HG03025 (cell line): ENCODE results near the gene EME1.
"Not testable (repeated sequence)": the region's sequence is repeated elsewhere in the genome, so short reads cannot be mapped to it uniquely, and the experiment has no call there.

Experiments used
- ATAC-seq: cut with Tn5 transposase; IDR thresholded peaks from one replicate; pipeline ENCODE4 v1.9.1; 2021; ENCODE audit warnings: mild to moderate bottlenecking, moderate library complexity; ENCODE audit not compliant: unreplicated experiment, low FRiP score

EME1 gene

DNA sequence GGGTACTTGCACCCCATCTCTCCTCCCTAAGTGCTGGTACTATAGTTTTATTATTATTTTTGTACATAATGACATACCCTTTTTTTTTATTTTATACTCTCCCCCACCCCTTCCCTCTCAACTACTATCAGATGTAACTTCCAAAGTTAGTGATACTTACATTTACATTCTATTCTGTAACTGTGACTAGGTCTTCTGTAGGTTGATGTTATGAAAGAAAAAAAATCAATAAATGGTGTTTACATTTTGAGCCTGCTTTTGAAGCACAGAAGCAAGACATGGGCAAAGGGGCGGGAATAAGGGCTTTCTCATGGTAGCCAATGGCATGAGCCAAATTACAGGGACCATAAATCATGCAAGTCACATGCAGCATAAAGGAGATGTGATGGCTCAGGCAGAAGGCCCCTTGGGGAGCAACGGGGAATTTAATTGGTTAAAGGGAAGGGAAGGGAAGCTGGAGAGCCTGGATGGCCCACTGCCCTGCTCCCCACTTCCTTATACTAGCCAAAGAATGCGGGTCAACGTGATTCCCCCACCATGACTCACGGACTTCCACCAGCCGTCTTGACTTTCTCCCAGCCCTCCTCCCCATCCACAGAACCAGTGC, 50.6 kb downstream of the EME1 start:
- no peak for ATAC-seq

DNA sequence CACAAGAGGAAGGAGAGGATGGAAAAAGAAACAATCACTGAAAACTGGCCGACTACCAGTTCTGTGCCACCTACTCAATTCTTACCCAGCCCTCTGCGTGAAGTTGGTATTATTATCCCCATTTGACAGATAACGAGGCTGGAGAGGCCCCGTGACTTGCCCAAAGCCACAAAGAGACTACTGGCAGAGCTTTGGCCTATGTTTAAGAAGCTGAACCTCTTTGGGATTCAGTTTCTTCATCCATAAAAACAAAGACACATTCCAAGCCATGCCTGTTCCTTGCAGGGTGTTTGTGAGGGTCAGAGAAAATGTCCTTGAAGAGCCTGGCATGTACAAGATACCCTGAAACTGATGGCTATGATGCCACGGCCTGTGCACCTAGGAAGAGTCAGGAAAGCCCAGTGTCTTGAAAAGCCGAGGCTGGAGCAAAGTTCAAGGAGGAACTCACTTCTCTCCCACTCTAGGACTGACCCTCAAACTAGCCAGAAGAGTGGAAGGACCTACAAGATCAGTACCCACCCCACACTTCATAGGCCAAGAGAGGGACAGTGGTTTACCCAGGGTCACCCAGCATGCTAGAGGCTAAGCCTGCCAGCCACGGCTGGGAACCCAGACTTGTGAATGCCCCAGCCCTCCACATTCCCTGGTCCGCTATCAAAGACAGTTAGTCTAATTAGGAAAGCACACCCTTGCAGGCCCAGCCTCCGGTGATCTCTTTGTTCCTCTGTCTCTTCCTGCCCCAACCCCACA, 51.4 kb downstream of the EME1 start:
- no peak for ATAC-seq

DNA sequence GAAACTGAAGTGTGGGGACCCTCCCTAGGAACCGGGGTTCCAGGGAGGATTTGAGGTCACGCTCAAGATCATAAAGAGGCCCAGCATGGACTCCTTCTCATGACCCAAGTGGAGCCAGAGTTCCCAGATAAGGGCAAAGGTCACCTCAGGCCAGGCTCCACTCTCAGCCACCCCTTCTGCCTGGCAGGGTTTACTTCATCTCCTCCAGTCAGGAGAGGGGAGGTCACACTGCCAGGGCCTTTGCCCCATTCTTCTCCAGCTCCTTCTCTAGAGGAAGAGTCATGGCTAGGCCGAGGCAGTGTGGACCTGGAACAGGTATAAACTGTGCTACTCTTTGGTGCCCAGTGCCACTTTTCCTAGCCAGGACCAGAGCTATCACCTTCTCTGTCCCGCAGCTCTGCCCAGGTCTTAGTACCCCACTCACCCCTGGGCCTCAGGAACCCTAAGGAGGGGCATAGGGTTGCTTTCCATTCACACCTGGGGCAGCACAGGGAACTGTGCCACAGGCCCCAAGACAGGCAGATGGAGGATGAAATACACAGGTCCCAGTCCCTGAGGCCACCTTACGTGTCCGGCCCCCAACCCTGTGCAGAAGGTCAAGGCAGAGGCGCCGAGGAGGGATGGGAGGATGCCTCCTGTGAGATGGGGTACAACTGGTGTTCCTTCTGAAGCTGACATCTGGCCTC, 52.1 kb downstream of the EME1 start:
- ATAC-seq, result no peak

DNA sequence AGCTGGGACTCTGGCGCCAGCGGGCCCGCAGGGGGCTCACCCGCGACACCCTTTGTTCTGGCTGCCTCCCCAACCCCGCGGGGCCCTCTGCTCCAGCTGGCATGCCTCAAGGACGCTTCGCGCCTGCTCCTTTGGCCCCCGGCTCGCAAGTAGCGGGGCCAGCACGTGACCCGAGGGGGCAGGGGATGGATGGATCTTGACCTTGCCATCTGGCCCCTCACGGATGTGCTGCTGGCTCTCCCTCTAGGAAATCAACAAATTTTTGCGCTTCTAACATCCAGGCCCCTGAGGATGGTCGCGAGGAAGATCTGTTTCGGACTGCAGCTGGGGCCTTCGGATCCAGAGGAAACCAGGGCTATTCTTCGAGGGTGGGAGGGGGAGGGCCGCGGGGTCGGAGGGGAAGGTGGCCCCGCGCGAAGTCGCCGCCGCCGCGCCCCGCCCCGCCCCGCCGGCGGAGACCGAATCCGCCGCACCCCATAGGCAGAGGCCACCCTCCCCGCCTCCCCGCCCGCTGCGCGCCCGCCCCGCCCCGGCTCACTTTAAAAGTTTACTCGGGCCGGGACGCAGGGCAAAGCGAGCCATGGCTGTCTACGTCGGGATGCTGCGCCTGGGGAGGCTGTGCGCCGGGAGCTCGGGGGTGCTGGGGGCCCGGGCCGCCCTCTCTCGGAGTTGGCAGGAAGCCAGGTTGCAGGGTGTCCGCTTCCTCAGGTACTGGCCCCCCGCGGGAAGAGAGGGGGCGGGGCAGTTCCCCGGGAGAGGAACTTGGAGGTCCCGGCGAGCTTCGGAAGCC, 52.8 kb downstream of the EME1 start, which contains the start of gene ACSF2:
Gene ACSF2 (plus strand): TSS at position 537 of the 790 bp plus-strand sequence. CDS start 44 bp downstream, at position 581.
- no peak for ATAC-seq

DNA sequence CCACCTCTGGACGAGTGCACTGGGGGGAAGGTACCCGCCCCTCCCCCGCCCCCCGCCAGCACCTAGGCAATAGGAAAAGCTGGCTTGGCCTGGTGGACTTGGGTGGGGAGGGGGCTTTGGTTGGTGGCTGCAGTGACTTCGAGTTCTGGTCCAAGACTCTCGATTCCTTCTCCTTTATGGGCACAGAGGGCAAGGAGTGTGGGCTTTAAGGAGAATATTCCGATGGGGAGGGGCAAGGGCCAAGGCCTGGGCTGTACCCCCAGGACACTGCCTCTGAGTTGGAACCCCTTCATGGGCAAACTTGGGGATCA, 53.4 kb downstream of the EME1 start:
- no peak for ATAC-seq

DNA sequence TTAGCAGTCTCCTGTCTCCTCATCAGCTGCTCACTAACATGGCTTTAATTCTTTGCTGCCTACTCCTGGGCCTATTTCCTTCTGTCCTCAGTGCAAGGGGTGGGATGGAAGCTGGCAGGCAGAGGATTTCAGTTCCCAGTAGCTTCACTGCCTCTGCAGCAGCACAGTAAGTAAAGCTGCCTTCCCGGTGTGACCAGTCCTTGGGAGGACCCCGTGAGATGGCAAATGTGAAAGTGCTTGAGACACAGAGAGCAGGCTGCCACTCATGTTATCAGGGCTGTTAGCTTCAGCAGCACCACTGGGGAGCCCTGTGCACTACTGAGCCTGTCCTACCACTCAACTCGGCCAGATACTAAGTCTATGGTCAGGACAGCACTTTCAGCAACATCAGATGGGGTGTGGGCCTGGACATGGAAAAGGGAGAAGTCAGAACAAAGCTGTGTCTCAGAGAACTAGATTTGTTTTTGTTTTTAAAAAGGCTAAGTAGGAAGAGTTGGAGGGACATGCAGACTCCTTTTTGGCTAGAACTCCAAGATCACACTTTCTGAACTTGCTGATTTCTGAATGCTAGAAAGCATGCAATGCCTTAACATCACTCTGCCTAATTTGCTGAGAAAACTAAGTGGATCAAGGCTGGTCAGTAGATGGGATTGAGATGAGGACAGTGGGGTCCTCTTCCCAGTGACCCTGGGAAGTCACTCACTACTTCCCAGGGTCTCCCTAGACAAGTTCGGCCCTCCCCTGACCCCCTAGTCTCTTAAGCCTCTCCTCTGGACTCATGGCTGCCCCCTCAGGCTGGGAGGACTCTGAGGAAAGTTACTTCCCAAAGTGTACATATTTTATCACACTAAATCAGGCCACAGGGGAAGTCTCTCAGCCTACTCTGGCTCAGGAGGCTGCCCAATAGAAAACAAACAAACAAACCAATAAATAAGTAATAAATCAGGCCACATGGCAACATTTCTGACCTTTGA, 54.1 kb downstream of the EME1 start:
- ATAC-seq, result no peak

DNA sequence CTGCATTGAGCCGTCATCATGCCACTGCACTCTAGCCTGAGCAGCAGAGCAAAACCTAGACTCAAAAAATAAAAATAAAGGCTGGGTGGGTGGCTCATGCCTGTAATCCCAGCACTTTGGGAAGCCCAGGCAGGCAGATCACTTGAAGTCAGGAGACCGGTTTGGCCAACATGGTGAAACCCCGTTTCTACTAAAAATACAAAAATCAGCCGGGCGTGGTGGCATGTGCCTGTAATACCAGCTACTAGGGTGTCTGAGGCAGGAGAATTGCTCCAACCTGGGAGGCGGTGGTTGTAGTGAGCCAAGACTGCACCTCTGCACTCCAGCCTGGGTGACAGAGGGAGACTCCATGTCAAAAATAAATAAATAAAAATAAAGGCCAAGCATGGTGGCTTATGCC, 55.1 kb downstream of the EME1 start:
- not testable (repeated sequence) for ATAC-seq

DNA sequence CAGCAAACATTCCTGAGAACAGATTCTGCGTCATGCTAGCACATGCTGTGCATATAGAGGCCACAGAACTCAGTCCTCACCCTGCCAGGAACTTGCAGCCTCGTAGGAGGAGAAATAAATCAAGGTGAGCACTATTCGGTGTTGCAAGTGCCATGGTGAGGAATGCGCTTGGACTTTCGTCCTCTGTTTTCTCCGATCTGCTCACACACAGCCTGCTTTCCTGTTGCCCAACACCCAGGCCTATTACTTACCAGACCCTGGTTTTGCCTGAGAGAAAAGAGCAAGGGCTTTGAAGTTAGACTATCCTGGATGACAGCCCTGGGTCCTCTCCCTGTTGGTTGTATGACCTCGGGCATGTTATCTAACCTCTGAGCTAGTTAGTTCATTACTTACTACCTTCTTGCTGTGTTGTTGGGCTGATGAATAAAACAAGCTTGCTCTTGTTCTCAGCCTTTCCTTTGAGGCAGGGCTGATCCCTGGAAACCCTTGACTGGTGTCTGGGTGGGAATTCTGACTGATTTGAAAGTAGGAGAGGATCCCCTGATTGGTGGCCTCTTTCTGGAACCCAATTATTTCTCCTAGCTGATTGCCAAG, 55.9 kb downstream of the EME1 start:
- ATAC-seq, result no peak

DNA sequence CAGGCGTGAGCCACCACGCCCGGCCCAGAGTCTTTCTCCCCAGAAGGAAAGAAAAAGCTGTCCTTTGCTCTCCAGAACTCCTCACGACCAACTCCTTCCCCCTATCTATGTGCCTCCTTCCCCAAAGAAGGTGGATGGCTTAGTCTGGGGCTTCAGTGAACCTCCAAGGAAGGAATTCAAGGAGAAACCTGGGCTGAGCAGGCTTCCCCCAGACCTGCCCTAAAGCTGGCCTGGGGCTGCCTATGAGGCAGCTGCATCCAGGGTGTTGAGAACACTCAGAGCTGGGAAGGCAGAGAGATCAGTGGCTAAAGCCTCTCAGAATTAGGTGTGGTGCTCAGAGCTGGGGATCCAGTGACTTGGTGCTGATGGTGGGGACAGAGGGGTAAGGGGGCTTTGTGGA, 56.8 kb downstream of the EME1 start:
- ATAC-seq, result no peak
